Measurements from ENCODE around the gene SP110.

The SP110 gene

DNA sequence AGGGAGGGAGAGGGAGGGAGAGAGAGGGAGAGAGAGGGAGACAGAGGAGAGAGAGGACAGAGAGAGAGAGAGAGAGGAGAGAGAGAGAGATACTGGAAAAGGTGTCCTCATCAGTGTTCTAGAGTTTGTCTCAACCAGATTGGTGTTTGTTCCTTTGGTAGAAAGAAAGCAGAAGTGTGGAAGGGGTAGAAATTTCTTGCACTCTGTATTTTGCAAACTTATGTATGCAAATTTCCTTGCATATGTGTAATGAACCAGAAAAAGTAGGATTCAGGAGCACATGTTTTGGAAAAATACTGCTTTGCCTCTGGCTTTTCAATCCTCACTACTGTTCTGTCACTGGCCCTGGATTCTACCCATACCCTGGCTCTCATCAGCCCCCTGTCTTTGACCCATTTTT, 4.7 kb upstream of the SP110 start:
- DNase-seq, result peak in 2 of 4 experiments; percentile 39 to 47

DNA sequence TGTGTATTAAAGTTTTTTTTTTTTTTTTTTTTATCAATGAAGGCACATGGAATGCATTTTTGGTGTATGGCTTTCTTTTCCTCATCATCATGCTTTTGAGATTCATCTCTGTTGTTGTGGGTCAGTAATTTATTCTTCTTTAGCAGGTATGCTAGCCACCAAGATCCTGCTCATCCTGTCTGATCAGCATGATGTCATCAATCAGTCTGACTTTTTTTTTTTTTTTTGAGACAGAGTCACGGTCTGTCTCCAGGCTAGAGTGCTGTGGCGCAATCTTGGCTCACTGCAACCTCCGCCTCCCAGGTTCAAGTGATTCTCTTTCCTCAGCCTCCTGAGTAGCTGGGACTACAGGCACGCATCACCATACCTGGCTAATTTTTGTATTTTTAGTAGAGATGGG, 3.0 kb upstream of the SP110 start:
- DNase-seq, result peak in 2 of 4 experiments; percentile 16 to 30

DNA sequence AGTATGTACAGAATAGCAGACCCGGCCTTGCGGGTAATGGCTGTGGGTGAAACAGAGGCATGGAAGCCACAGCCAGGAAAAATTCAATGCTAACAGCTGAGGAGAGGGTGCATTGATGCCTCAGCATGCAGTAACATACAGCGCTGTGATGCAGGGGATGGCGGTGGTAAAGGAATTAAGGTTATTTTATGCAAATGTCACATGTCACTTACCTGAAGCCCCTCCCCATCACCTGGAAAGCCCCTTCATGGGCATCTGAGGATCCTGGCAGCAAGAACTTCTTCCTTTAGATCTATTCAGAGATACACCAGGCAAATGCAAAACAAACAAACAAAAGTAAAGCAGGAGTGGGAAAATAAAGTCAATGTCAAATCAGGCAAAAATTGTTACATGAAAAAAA, 1.7 kb upstream of the SP110 start:
- DNase-seq, result no peak

DNA sequence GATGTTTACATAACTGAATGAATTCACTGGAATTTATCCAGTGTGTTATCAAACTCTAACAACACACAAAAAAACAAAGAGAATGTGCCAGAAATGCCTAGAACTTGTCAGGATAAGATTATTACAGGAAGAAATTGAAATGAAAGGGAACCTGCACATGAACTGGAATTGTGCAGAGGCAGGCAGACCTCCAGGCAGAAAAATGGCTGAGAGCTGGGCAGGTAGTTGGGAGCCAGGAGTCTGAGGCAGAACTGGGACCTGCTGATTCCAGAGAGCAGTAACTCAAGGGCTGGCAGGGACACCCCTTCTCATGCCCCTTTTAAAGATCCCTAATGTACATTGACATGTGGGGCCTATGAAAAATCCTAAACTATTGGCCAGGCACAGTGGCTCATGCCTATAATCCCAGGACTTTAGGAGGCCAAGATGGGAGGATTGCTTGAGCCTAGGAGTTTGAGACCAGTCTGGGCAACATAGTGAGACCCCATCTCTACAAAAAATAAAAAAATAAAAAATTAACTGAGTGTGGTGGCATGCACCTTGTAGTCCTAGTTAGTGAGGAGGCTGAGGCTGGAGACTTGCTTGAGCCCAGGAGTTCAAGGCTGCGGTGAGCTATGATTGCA, 674 bp upstream of the SP110 start:
- DNase-seq, result no peak

GRCh38 chr2:230218421-230218820, 1.4 kb downstream of the SP110 start:
- peak; percentile 56 to 87 (median 70) for DNase-seq

DNA sequence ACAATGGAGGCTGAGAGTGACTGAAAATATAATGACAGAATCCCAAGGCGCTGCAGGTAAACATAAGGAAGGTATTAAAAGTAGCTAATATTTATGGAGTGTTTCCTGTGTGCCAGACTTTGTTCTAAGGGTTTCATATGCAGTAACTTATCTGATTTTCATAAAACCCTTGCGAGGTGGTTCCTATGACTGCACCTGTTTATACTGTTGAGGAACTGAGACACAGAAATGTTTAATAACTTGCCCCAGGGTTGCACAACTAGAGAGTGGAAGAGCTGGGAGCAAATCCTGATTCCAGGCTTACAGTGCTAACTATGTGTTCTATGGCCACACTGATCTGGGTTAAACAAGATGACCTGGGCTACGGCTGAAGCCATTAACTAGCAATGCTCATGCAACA, 2.4 kb downstream of the SP110 start:
- DNase-seq, result no peak

GRCh38 chr2:230216489-230216888, 3.3 kb downstream of the SP110 start:
- DNase-seq, result no peak

- peak; percentile 21 to 62 (median 48) for DNase-seq
These were observed 10.2 kb downstream of the SP110 start for GRCh38 chr2:230209422-230210051.

- no peak for DNase-seq
These were observed 11.2 kb downstream of the SP110 start for GRCh38 chr2:230208576-230208975.

DNA sequence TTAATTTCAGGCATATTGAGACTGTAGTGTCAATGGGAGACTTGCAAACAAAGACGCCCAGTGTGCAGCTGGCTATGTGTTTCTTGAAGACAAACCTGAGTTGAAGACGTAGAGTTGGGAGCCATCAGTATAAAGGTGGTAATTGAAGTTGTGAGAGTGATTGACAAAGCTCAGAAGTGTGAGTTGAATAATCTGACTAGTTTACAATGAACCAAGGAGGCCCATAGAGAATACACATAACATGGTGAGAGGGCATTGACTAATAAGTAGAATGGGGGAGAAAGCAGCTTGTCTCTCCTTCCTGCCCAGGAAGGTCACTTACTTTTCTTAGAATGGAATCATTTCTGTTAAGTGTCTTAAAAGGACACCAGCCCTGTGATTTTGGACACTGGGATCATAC, 14.1 kb downstream of the SP110 start:
- no peak for DNase-seq

GRCh38 chr2:230205034-230205433, 14.8 kb downstream of the SP110 start:
- DNase-seq, result no peak

- DNase-seq, result no peak
These were observed 16.6 kb downstream of the SP110 start for GRCh38 chr2:230203110-230203676.

GRCh38 chr2:230202430-230203109, 17.2 kb downstream of the SP110 start:
- DNase-seq, result no peak

- no peak for DNase-seq
These were observed 34.8 kb downstream of the SP110 start for GRCh38 chr2:230184727-230185578.

DNA sequence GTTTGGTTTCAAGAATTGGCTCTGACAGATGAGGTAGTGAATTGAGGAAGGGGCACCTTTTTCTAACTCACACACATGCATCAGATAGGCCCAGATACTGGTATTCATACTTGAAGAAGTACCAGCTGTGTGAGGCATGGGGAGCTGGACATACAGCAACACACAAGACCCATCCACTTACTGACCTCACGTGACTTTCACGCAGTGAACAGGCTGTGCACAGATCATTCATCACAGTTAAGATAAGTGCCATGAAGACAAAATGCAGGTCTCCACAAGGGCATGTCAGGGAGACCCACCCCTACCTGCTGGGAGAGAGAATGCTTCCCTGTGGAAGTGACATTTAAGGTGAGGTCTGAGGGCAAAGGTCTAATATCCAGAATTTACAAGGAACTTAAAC, 38.6 kb downstream of the SP110 start:
- no peak for DNase-seq

DNA sequence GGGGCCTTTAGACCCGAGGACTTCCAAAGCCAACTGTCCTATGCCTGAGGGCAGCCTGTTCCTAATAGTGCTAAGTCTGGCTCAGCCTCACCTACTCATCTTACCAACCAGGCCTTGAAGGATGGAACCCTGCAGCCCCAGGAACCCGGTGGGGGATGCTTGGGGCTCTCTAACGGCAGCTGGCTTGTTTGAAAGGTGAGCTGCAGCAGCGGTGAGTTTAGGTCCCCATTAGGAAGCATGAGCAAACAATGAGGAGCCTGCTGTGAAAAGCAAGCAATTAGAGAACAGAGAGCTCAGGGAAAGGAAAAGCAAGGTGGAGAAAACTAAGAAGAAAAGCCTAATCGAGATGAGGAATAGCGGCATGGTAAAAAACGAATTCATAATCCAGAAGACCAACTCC, 39.9 kb downstream of the SP110 start:
- DNase-seq, result no peak

DNA sequence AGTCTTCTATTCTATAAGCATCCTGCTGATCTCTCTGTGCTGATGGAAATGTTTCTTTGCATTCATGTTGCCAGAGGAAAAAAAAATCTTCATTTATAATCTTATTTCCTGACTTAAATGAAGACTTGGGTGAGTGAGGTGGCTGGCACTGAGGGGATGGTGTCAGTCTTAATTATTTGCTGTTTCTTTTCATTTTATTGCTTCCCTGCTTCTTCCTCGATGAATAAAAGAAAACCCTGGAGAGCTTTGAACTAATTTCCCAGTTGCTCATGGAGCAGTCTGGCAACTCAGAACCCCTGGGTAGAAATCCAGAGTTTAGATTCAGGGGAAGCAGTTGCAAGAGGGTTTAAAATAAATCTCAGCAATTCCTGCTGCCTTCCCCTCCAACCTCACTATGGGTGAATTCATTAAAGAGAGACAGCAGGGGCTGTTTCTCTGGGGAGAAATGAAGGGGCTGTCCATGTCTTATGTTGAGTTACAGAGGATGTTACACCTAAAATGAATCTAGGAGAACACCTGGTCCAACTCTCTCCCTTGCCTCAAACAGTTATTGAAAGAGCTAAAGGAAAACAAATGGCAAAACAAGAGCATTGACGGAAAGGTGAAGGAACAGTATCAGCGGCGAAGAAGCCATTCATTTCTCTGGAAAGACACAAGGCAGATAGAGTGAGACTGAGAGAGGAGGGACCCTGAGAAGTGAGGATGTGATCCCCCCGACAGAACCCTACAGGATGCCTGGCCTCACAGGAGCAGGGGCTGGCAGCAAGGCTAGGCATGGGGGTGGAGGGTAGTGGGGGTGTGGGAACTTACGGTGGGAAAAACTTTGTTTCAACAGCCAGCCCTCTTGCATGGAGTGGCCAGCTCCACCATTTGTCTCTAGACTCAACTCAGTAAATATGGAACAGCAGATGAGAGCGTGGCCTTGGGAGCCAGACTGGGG, 41.0 kb downstream of the SP110 start:
- DNase-seq, result no peak

- DNase-seq, result no peak
These were observed 42.8 kb downstream of the SP110 start for GRCh38 chr2:230176996-230177395.

GRCh38 chr2:230174466-230174865, 45.3 kb downstream of the SP110 start:
- DNase-seq, result no peak

DNA sequence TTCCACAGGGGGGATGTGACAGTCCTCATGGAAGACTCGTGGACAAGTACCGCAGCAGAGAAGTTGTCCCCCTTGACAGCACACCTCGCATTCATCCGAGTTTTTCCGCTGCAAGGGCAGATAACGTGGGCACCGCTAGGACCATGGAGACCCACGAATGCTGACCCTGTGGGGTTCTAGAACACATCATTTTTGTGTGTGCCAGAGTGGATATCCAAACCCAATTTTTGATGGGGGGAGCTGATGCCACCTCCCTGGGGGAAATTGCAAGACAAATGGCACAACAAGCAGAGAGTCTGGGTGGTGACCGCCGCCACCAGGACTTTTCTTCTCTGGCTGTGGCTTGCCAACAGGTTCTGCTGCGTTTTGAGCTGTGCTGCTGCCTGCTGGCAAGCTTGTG, 46.9 kb downstream of the SP110 start:
- no peak for DNase-seq

DNA sequence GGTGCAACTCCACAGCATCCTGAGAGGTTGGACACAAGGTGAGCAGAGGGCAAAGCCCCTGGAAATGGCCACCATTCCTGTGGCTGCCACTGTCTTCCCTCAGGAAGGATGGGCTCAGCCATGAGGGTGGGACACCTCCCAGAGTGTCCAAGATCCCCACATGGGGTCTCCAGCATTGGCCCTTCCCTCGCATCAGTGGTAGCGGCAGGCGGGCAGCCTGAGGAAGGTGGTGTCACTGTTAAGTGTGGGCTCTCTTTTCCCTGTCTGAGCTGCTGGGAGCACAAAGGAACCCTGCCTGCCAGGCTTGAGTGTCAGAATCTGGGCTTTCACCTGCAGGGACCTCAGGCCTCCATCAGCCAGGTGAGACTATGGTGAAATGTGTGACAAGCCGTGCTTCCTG, 47.6 kb downstream of the SP110 start:
- DNase-seq, result no peak

GRCh38 chr2:230170532-230170931, 49.3 kb downstream of the SP110 start:
- no peak for DNase-seq

Measured in suppressor macrophage (primary cell).